HepG2 (cell line): ENCODE measurements around the gene NAIF1. TPM values are rescaled to one million over a fixed set of nuclear protein-coding genes. Genes with fewer than 3 reads are reported as not detected.

ENCODE experiments used
- CCDC6 ChIP-seq: sonication (generic); formaldehyde crosslinking; IDR thresholded peaks from 2 replicates; pipeline ENCODE4 v1.8.1; 2022; ENCODE audit warnings: mild to moderate bottlenecking, missing genetic modification reagents, moderate library complexity
- HNRNPLL ChIP-seq: fragments of 200-400 bp; formaldehyde crosslinking; IDR thresholded peaks from 2 replicates; pipeline ENCODE4 v1.6.1; 2017; ENCODE audit warnings: mild to moderate bottlenecking, low read depth, low read length; ENCODE audit not compliant: poor library complexity, severe bottlenecking
- HOXD1 ChIP-seq: sonication (generic); formaldehyde crosslinking; IDR thresholded peaks from 2 replicates; pipeline ENCODE4 v1.5.0; 2020; ENCODE audit warnings: missing genetic modification reagents
- MAFF ChIP-seq: IDR thresholded peaks from 2 replicates; pipeline ENCODE4 v1.6.1; 2011; ENCODE audit warnings: low read depth, low read length, improper control_type of control experiment
- MATR3 ChIP-seq: sonication (generic); formaldehyde crosslinking; IDR thresholded peaks from 2 replicates; pipeline ENCODE4 v1.4.0; 2020; ENCODE audit warnings: missing genetic modification reagents
- RAD21 ChIP-seq: fragments of 450-650 bp; formaldehyde crosslinking; IDR thresholded peaks from 2 replicates; pipeline ENCODE4 v1.5.0; 2020; ENCODE audit warnings: mild to moderate bottlenecking
- RCOR2 ChIP-seq: IDR thresholded peaks from 2 replicates; pipeline ENCODE4 v1.6.1; 2016; ENCODE audit warnings: missing biosample characterization, missing genetic modification reagents
- SMC3 ChIP-seq: IDR thresholded peaks from 2 replicates; pipeline ENCODE4 v1.6.1; 2011; ENCODE audit warnings: low read length, improper control_type of control experiment
- TCF7L2 ChIP-seq: IDR thresholded peaks from 2 replicates; pipeline ENCODE4 v1.6.1; 2011; ENCODE audit warnings: mild to moderate bottlenecking, low read depth, low read length, moderate library complexity
- ZNF460 ChIP-seq: sonication (generic); formaldehyde crosslinking; IDR thresholded peaks from 2 replicates; pipeline ENCODE4 v1.5.1; 2020; ENCODE audit warnings: missing genetic modification reagents, mild to moderate bottlenecking, borderline replicate concordance
- ZNF496 ChIP-seq: sonication (generic); formaldehyde crosslinking; IDR thresholded peaks from 2 replicates; pipeline ENCODE4 v1.8.1; 2023; ENCODE audit warnings: mild to moderate bottlenecking, moderate library complexity, missing genetic modification reagents; ENCODE audit not compliant: insufficient replicate concordance
- ZNF549 ChIP-seq: sonication (generic); formaldehyde crosslinking; IDR thresholded peaks from 2 replicates; pipeline ENCODE4 v1.5.0; 2020; ENCODE audit warnings: missing genetic modification reagents
- ZNF713 ChIP-seq: sonication (generic); formaldehyde crosslinking; IDR thresholded peaks from 2 replicates; pipeline ENCODE4 v1.4.0; 2020; ENCODE audit warnings: mild to moderate bottlenecking, missing genetic modification reagents
- ZNF737 ChIP-seq: sonication (generic); formaldehyde crosslinking; IDR thresholded peaks from 2 replicates; pipeline ENCODE4 v1.5.0; 2020; ENCODE audit warnings: missing genetic modification reagents, mild to moderate bottlenecking, borderline replicate concordance
- polyA plus RNA-seq, 8 experiments: library from polyadenylated mRNA; depleted of rRNA in 3 of 8; stranded (reverse) in 7 of 8; unstranded in 1 of 8; fragments of >200 nt; fragmentation: Illumina TruSeq in 4 of 8; extraction: Trizol in 4 of 8; gene quantifications; 2 replicates each; pipeline versions ENCODE4 v1.2.1 to v1.2.3, GENCODE V29; 2011 to 2016; ENCODE audit warnings: low read depth in 4 of 8, missing spikeins in 1 of 8, mixed read lengths in 1 of 8; ENCODE audit not compliant: insufficient read depth in 1 of 8
- total RNA-seq, 5 experiments: library from RNA; depleted of rRNA; stranded (reverse); fragments of >200 nt; fragmentation: Illumina TruSeq; extraction: Trizol; gene quantifications; 2 replicates each; pipeline ENCODE4 v1.2.3, GENCODE V29; 2016; ENCODE audit warnings: low read depth in 1 of 5
- TF ChIP-seq, protein P1 (sequence below): sonication (generic); formaldehyde crosslinking; IDR thresholded peaks from 2 replicates; pipeline ENCODE4 v1.8.0; 2023; ENCODE audit warnings: mild to moderate bottlenecking, missing genetic modification reagents
- TF ChIP-seq, protein P2 (sequence below): IDR thresholded peaks from 2 replicates; pipeline ENCODE4 v1.6.1; 2016; ENCODE audit warnings: low read depth
- TF ChIP-seq, protein P3 (sequence below): sonication (generic); formaldehyde crosslinking; IDR thresholded peaks from 2 replicates; pipeline ENCODE4 v1.5.0; 2020; ENCODE audit warnings: missing genetic modification reagents
- TF ChIP-seq, protein P4 (sequence below): sonication (generic); formaldehyde crosslinking; IDR thresholded peaks from 2 replicates; pipeline ENCODE4 v1.5.0; 2020; ENCODE audit warnings: missing genetic modification reagents

The NAIF1 gene
- total and polyA plus RNA-seq, 2 of the 13 experiments (the other 11 are each of a cell fraction or from before 2014, with no cell fraction given), result 6.0 to 6.9 TPM

- no peak for TF ChIP-seq ZNF737 (CRISPR knock-in tag)
- TF ChIP-seq HOXD1 (CRISPR knock-in tag), result no peak
- TF ChIP-seq, protein P1, sequence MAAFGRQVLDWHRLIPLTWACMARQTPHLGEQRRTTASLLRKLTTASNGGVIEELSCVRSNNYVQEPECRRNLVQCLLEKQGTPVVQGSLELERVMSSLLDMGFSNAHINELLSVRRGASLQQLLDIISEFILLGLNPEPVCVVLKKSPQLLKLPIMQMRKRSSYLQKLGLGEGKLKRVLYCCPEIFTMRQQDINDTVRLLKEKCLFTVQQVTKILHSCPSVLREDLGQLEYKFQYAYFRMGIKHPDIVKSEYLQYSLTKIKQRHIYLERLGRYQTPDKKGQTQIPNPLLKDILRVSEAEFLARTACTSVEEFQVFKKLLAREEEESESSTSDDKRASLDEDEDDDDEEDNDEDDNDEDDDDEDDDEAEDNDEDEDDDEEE, result no peak
- no peak for TF ChIP-seq ZNF713 (CRISPR knock-in tag)
- TF ChIP-seq SMC3, result no peak; the same call in 1 of the 2 replicates
- no peak for TF ChIP-seq ZNF549
- no peak for TF ChIP-seq TCF7L2
- no peak for TF ChIP-seq MAFF
- TF ChIP-seq MATR3, result no peak
- TF ChIP-seq ZNF460 (CRISPR knock-in tag), result no peak
- TF ChIP-seq, protein P2, sequence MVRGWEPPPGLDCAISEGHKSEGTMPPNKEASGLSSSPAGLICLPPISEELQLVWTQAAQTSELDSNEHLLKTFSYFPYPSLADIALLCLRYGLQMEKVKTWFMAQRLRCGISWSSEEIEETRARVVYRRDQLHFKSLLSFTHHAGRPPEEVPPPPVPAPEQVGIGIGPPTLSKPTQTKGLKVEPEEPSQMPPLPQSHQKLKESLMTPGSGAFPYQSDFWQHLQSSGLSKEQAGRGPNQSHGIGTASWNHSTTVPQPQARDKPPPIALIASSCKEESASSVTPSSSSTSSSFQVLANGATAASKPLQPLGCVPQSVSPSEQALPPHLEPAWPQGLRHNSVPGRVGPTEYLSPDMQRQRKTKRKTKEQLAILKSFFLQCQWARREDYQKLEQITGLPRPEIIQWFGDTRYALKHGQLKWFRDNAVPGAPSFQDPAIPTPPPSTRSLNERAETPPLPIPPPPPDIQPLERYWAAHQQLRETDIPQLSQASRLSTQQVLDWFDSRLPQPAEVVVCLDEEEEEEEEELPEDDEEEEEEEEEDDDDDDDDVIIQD (CRISPR knock-in tag), result no peak
- no peak for TF ChIP-seq CCDC6
- TF ChIP-seq, protein P3, sequence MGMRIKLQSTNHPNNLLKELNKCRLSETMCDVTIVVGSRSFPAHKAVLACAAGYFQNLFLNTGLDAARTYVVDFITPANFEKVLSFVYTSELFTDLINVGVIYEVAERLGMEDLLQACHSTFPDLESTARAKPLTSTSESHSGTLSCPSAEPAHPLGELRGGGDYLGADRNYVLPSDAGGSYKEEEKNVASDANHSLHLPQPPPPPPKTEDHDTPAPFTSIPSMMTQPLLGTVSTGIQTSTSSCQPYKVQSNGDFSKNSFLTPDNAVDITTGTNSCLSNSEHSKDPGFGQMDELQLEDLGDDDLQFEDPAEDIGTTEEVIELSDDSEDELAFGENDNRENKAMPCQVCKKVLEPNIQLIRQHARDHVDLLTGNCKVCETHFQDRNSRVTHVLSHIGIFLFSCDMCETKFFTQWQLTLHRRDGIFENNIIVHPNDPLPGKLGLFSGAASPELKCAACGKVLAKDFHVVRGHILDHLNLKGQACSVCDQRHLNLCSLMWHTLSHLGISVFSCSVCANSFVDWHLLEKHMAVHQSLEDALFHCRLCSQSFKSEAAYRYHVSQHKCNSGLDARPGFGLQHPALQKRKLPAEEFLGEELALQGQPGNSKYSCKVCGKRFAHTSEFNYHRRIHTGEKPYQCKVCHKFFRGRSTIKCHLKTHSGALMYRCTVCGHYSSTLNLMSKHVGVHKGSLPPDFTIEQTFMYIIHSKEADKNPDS (CRISPR knock-in tag), result no peak
- TF ChIP-seq, protein P4, sequence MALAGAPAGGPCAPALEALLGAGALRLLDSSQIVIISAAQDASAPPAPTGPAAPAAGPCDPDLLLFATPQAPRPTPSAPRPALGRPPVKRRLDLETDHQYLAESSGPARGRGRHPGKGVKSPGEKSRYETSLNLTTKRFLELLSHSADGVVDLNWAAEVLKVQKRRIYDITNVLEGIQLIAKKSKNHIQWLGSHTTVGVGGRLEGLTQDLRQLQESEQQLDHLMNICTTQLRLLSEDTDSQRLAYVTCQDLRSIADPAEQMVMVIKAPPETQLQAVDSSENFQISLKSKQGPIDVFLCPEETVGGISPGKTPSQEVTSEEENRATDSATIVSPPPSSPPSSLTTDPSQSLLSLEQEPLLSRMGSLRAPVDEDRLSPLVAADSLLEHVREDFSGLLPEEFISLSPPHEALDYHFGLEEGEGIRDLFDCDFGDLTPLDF, result no peak
- no peak for TF ChIP-seq HNRNPLL
- no peak for TF ChIP-seq RCOR2 (CRISPR knock-in tag)
- no peak for TF ChIP-seq ZNF496 (CRISPR knock-in tag)
- TF ChIP-seq RAD21 (CRISPR knock-in tag), result no peak
Measured at GRCh38 chr9:128073253-128073886, 6.2 kb upstream of the NAIF1 start (continued).
